ENCODE results near the gene ZNF385B. TPM values are rescaled to one million over a fixed set of nuclear protein-coding genes. Genes with fewer than 3 reads are reported as not detected.

Gene ZNF385B
- total and polyA plus RNA-seq, 2 donors (not counting 1 experiment from before 2014, with no cell fraction given) = not detected

- no peaks in the 10 kb centered on the region for H3K9me3 ChIP-seq (ENCODE audit: control extremely low read depth in 1 of 3, control insufficient read depth in 2 of 3, insufficient read depth in 1 of 3, low read length in 2 of 3)
- no peak overlapping the region for H3K9ac ChIP-seq (ENCODE audit: low read length)
- H3K79me2 ChIP-seq (ENCODE audit: control insufficient read depth, insufficient read depth, low read length) = no peaks in the 10 kb centered on the region
- ATAC-seq (ENCODE audit: low read depth) = no peak
- CTCF ChIA-PET = no interaction called here
- Mint-ChIP-seq H3K4me1 (no peaks in the 10 kb centered on the region), H3K27ac (no peak overlapping the region), H3K4me3 (no peak overlapping the region), H3K9me3 (ENCODE audit: insufficient read depth) (no peaks in the 10 kb centered on the region), H3K27me3 (peaks cover 13% of the 10 kb centered on the region)
- no peak overlapping the region for H3K27ac ChIP-seq (ENCODE audit: low read length in 2 of 2)
- TF ChIP-seq, protein P1, sequence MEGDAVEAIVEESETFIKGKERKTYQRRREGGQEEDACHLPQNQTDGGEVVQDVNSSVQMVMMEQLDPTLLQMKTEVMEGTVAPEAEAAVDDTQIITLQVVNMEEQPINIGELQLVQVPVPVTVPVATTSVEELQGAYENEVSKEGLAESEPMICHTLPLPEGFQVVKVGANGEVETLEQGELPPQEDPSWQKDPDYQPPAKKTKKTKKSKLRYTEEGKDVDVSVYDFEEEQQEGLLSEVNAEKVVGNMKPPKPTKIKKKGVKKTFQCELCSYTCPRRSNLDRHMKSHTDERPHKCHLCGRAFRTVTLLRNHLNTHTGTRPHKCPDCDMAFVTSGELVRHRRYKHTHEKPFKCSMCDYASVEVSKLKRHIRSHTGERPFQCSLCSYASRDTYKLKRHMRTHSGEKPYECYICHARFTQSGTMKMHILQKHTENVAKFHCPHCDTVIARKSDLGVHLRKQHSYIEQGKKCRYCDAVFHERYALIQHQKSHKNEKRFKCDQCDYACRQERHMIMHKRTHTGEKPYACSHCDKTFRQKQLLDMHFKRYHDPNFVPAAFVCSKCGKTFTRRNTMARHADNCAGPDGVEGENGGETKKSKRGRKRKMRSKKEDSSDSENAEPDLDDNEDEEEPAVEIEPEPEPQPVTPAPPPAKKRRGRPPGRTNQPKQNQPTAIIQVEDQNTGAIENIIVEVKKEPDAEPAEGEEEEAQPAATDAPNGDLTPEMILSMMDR (IDR thresholded peaks at IDR 0.05) = no peak
- no peak for TF ChIP-seq EZH2 (IDR thresholded peaks at IDR 0.05; ENCODE audit: borderline replicate concordance, insufficient read depth, low read depth, low read length, poor library complexity, severe bottlenecking)
- no peak for DNase-seq
- no peaks in the 10 kb centered on the region for H3K27me3 ChIP-seq (replicated peaks in 1 of 4; ENCODE audit: control extremely low read depth in 1 of 4, control insufficient read depth in 3 of 4, insufficient read depth in 4 of 4, low read length in 3 of 4)
- no peaks in the 10 kb centered on the region for H3K36me3 ChIP-seq (replicated peaks in 1 of 2; ENCODE audit: control extremely low read depth in 1 of 2, control insufficient read depth in 1 of 2, extremely low read depth in 1 of 2, insufficient read depth in 2 of 2, low read length in 1 of 2)
- POLR2A ChIA-PET = no interaction called here
- no peaks in the 10 kb centered on the region for H3K4me1 ChIP-seq (ENCODE audit: control insufficient read depth in 2 of 2, insufficient read depth in 2 of 2, low read length in 2 of 2)
- no peak overlapping the region for H3K4me3 ChIP-seq (ENCODE audit: control extremely low read depth in 1 of 5, extremely low read depth in 1 of 5, insufficient read depth in 1 of 5, low read depth in 2 of 5, low read length in 4 of 5)
- no peaks in the 10 kb centered on the region for H4K20me1 ChIP-seq (ENCODE audit: control insufficient read depth, insufficient read depth, low read length, poor library complexity, severe bottlenecking)
- H3K4me2 ChIP-seq (replicated peaks; ENCODE audit: low read depth, low read length, poor library complexity, severe bottlenecking) = no peak overlapping the region
- 100% methylated on average over 1 of the region's 1 CpG for WGBS (ENCODE audit: insufficient coverage)
- intact Hi-C loops (cut with micrococcal nuclease) = no loop called here
- H2AFZ ChIP-seq (ENCODE audit: insufficient read depth, low read depth, low read length, poor library complexity, severe bottlenecking) = no peak overlapping the region
Observed at GRCh38 chr2:179571252-179571651, 290.2 kb downstream of the ZNF385B start.

DNA sequence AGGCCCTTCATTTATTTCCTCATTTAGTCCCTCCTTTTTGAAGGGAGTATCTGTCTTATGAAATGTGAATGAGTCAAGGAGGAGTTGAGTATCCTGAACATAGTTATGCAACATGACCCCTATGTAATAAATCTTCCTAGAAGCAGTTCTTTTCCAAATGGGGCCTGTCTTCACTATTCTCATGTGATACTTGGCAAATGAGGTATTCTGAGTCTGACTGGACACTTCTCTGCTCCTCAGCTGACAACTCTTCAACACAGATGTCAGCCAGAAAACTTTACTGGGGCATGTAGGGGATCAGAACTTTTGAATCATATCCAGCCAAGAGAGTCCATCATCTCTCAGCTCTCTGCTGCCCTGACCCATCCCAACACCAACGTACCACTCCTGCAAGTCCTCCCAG lies 291.6 kb downstream of the ZNF385B start:
- no peak for TF ChIP-seq EZH2 (IDR thresholded peaks at IDR 0.05; ENCODE audit: borderline replicate concordance, insufficient read depth, low read depth, low read length, poor library complexity, severe bottlenecking)
- TF ChIP-seq, protein P1 (IDR thresholded peaks at IDR 0.05) = no peak
- POLR2A ChIA-PET = no interaction called here
- Mint-ChIP-seq H3K4me1 (no peaks in the 10 kb centered on the region), H3K9me3 (ENCODE audit: insufficient read depth) (no peaks in the 10 kb centered on the region), H3K27ac (no peak overlapping the region), H3K4me3 (no peak overlapping the region), H3K27me3 (peaks cover 10% of the 10 kb centered on the region)
- Histone ChIP-seq H3K27ac (ENCODE audit: low read length in 2 of 2) (no peak overlapping the region), H4K20me1 (ENCODE audit: control insufficient read depth, insufficient read depth, low read length, poor library complexity, severe bottlenecking) (no peaks in the 10 kb centered on the region), H3K36me3 (replicated peaks in 1 of 2; ENCODE audit: control extremely low read depth in 1 of 2, control insufficient read depth in 1 of 2, extremely low read depth in 1 of 2, insufficient read depth in 2 of 2, low read length in 1 of 2) (no peaks in the 10 kb centered on the region), H3K9me3 (ENCODE audit: control extremely low read depth in 1 of 3, control insufficient read depth in 2 of 3, insufficient read depth in 1 of 3, low read length in 2 of 3) (no peaks in the 10 kb centered on the region), H3K79me2 (ENCODE audit: control insufficient read depth, insufficient read depth, low read length) (no peaks in the 10 kb centered on the region), H3K4me1 (ENCODE audit: control insufficient read depth in 2 of 2, insufficient read depth in 2 of 2, low read length in 2 of 2) (no peaks in the 10 kb centered on the region), H2AFZ (ENCODE audit: insufficient read depth, low read depth, low read length, poor library complexity, severe bottlenecking) (no peak overlapping the region), H3K9ac (ENCODE audit: low read length) (no peak overlapping the region), H3K4me3 (ENCODE audit: control extremely low read depth in 1 of 5, extremely low read depth in 1 of 5, insufficient read depth in 1 of 5, low read depth in 2 of 5, low read length in 4 of 5) (no peak overlapping the region), H3K27me3 (replicated peaks in 1 of 4; ENCODE audit: control extremely low read depth in 1 of 4, control insufficient read depth in 3 of 4, insufficient read depth in 4 of 4, low read length in 3 of 4) (no peaks in the 10 kb centered on the region), H3K4me2 (replicated peaks; ENCODE audit: low read depth, low read length, poor library complexity, severe bottlenecking) (no peak overlapping the region)
- CTCF ChIA-PET = no interaction called here
- no CpG with 5 or more reads among the region's 1 CpG for WGBS (ENCODE audit: insufficient coverage)
- DNase-seq (no peak), ATAC-seq (ENCODE audit: low read depth) (no peak)
- intact Hi-C loops (cut with micrococcal nuclease) = no loop called here

Data from B cell (primary cell).